Measurements from ENCODE around the gene MPRIP. TPM values are rescaled to one million over a fixed set of nuclear protein-coding genes. Genes with fewer than 3 reads are reported as not detected.

MPRIP gene
- total RNA-seq, 1 experiment from 2014 or later, result 140 TPM

DNA sequence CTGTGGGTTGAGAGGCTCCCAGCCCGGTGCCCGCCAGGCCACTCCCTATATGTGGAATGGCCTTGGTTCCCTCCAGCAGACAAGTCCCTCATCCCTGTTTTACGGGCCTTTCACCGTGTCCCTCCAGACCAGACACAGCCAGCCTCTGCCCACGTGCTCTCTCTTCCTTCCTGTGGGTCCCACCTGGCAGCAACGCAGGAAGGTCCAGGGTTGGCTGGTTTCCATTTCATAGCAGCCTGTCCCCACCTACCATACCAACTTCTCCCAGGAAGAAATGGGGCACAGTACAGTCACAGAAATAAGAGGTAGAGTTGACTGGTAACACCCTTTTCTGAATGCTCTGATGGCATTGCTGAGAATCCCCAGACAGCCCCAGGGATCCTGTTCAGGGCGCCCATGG lies 128.9 kb downstream of the MPRIP start:
- Mint-ChIP-seq H3K36me3 (peaks cover 25% of the 10 kb centered on the region), H3K27ac (peak overlapping the region; percentile 33; the same call in 1 of the 2 replicates), H3K4me1 (peaks cover 10% of the 10 kb centered on the region; the same call in 1 of the 2 replicates), H3K27me3 (ENCODE audit: low read depth) (no peaks in the 10 kb centered on the region), H3K4me3 (no peak overlapping the region), H3K9me3 (no peaks in the 10 kb centered on the region)
- ChIA-PET POLR2A (interaction anchor here (0.6 kb wide), 1 partner anchor 66 kb away, joined by 4 read pairs; the partner anchor contains the start of gene FLCN), CTCF (interaction anchor here (3.4 kb wide), 1 partner anchor 30 kb away, joined by 18 read pairs; no protein-coding TSS in a partner anchor)
- ATAC-seq (no peak), DNase-seq (ENCODE audit: low spot score) (no peak)
- no peak for TF ChIP-seq ZBTB21 (CRISPR knock-in tag; IDR thresholded peaks at IDR 0.05; ENCODE audit: borderline replicate concordance)
- TF ChIP-seq, protein P1, sequence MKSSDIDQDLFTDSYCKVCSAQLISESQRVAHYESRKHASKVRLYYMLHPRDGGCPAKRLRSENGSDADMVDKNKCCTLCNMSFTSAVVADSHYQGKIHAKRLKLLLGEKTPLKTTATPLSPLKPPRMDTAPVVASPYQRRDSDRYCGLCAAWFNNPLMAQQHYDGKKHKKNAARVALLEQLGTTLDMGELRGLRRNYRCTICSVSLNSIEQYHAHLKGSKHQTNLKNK (CRISPR knock-in tag; IDR thresholded peaks at IDR 0.05), result no peak
- TF ChIP-seq, protein P2, sequence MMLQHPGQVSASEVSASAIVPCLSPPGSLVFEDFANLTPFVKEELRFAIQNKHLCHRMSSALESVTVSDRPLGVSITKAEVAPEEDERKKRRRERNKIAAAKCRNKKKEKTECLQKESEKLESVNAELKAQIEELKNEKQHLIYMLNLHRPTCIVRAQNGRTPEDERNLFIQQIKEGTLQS (CRISPR knock-in tag; conservative IDR thresholded peaks at IDR 0.05), result no peak
- TF ChIP-seq TCF7 (CRISPR knock-in tag; IDR thresholded peaks at IDR 0.05; ENCODE audit: low read depth), result no peak
- no peak for TF ChIP-seq RELA (CRISPR knock-in tag; IDR thresholded peaks at IDR 0.05; ENCODE audit: borderline replicate concordance)

DNA sequence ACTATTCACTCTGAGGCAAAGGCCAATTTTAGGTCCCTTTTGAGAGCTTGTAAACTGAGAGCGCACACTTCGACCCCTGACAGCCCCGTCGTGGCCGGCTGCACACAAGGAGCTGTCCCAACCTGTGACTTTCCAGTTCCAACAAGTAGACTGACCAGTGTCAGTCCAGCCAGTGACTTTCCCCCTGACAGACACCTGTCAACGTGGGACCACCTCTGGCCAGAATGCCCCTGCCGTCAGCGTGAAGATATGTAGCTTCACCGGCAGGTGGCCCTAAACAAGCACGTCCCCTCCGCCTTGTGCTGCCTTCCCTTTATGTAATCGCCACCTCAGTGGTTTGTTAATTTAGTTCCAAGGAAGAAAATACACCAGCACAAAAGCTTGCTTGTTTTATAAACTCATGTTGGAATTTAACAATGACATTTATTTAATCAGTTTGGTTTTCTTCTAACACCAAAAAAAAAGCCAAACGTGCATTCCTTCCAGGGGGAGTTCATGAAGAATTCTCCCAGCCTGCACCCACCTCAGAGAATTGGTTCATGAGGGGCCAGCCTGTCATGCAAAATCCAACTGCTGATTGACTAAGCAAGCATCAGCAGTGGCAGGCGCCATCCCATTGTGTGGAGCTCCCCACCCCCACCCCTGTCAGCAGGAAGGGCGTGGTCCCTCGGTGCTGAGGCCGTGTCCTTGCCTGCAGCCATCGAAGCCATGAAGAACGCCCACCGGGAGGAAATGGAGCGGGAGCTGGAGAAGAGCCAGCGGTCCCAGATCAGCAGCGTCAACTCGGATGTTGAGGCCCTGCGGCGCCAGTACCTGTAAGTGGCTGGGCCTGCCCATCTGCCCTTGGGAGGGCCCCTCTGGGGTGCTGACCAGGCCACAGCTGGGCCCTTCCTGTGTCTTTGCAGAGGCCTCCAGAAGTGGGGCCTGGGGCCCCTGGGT lies 130.0 kb downstream of the MPRIP start:
- Mint-ChIP-seq H3K36me3 (peaks cover 29% of the 10 kb centered on the region), H3K27me3 (ENCODE audit: low read depth) (no peaks in the 10 kb centered on the region), H3K9me3 (no peaks in the 10 kb centered on the region), H3K4me3 (no peak overlapping the region), H3K4me1 (peaks cover 10% of the 10 kb centered on the region; the same call in 1 of the 2 replicates), H3K27ac (no peak overlapping the region)
- DNase-seq (ENCODE audit: low spot score) (peak; percentile 29), ATAC-seq (peak; percentile 35)
- POLR2A ChIA-PET, result interaction anchor here (0.6 kb wide), 1 partner anchor 65 kb away, joined by 4 read pairs; the partner anchor contains the start of gene FLCN
- CTCF ChIA-PET, result interaction anchor here (0.7 to 3.4 kb wide), 4 partner anchors 9 to 181 kb away, joined by 3 to 18 read pairs (median 4); no protein-coding TSS in a partner anchor
- TF ChIP-seq, protein P3, sequence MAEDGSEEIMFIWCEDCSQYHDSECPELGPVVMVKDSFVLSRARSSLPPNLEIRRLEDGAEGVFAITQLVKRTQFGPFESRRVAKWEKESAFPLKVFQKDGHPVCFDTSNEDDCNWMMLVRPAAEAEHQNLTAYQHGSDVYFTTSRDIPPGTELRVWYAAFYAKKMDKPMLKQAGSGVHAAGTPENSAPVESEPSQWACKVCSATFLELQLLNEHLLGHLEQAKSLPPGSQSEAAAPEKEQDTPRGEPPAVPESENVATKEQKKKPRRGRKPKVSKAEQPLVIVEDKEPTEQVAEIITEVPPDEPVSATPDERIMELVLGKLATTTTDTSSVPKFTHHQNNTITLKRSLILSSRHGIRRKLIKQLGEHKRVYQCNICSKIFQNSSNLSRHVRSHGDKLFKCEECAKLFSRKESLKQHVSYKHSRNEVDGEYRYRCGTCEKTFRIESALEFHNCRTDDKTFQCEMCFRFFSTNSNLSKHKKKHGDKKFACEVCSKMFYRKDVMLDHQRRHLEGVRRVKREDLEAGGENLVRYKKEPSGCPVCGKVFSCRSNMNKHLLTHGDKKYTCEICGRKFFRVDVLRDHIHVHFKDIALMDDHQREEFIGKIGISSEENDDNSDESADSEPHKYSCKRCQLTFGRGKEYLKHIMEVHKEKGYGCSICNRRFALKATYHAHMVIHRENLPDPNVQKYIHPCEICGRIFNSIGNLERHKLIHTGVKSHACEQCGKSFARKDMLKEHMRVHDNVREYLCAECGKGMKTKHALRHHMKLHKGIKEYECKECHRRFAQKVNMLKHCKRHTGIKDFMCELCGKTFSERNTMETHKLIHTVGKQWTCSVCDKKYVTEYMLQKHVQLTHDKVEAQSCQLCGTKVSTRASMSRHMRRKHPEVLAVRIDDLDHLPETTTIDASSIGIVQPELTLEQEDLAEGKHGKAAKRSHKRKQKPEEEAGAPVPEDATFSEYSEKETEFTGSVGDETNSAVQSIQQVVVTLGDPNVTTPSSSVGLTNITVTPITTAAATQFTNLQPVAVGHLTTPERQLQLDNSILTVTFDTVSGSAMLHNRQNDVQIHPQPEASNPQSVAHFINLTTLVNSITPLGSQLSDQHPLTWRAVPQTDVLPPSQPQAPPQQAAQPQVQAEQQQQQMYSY (CRISPR knock-in tag; IDR thresholded peaks at IDR 0.05), result no peak
- TF ChIP-seq, protein P4, sequence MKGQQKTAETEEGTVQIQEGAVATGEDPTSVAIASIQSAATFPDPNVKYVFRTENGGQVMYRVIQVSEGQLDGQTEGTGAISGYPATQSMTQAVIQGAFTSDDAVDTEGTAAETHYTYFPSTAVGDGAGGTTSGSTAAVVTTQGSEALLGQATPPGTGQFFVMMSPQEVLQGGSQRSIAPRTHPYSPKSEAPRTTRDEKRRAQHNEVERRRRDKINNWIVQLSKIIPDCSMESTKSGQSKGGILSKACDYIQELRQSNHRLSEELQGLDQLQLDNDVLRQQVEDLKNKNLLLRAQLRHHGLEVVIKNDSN (CRISPR knock-in tag; IDR thresholded peaks at IDR 0.05), result no peak
- TF ChIP-seq FOXJ3 (CRISPR knock-in tag; IDR thresholded peaks at IDR 0.05; ENCODE audit: borderline replicate concordance), result no peak
- TF ChIP-seq, protein P5, sequence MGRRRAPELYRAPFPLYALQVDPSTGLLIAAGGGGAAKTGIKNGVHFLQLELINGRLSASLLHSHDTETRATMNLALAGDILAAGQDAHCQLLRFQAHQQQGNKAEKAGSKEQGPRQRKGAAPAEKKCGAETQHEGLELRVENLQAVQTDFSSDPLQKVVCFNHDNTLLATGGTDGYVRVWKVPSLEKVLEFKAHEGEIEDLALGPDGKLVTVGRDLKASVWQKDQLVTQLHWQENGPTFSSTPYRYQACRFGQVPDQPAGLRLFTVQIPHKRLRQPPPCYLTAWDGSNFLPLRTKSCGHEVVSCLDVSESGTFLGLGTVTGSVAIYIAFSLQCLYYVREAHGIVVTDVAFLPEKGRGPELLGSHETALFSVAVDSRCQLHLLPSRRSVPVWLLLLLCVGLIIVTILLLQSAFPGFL (CRISPR knock-in tag; IDR thresholded peaks at IDR 0.05; ENCODE audit: borderline replicate concordance), result no peak
- TF ChIP-seq, protein P6, sequence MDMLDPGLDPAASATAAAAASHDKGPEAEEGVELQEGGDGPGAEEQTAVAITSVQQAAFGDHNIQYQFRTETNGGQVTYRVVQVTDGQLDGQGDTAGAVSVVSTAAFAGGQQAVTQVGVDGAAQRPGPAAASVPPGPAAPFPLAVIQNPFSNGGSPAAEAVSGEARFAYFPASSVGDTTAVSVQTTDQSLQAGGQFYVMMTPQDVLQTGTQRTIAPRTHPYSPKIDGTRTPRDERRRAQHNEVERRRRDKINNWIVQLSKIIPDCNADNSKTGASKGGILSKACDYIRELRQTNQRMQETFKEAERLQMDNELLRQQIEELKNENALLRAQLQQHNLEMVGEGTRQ (CRISPR knock-in tag; IDR thresholded peaks at IDR 0.05), result no peak
- TF ChIP-seq, protein P7, sequence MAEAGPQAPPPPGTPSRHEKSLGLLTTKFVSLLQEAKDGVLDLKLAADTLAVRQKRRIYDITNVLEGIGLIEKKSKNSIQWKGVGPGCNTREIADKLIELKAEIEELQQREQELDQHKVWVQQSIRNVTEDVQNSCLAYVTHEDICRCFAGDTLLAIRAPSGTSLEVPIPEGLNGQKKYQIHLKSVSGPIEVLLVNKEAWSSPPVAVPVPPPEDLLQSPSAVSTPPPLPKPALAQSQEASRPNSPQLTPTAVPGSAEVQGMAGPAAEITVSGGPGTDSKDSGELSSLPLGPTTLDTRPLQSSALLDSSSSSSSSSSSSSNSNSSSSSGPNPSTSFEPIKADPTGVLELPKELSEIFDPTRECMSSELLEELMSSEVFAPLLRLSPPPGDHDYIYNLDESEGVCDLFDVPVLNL (CRISPR knock-in tag; IDR thresholded peaks at IDR 0.05; ENCODE audit: borderline replicate concordance, low read depth), result no peak
- TF ChIP-seq, protein P8, sequence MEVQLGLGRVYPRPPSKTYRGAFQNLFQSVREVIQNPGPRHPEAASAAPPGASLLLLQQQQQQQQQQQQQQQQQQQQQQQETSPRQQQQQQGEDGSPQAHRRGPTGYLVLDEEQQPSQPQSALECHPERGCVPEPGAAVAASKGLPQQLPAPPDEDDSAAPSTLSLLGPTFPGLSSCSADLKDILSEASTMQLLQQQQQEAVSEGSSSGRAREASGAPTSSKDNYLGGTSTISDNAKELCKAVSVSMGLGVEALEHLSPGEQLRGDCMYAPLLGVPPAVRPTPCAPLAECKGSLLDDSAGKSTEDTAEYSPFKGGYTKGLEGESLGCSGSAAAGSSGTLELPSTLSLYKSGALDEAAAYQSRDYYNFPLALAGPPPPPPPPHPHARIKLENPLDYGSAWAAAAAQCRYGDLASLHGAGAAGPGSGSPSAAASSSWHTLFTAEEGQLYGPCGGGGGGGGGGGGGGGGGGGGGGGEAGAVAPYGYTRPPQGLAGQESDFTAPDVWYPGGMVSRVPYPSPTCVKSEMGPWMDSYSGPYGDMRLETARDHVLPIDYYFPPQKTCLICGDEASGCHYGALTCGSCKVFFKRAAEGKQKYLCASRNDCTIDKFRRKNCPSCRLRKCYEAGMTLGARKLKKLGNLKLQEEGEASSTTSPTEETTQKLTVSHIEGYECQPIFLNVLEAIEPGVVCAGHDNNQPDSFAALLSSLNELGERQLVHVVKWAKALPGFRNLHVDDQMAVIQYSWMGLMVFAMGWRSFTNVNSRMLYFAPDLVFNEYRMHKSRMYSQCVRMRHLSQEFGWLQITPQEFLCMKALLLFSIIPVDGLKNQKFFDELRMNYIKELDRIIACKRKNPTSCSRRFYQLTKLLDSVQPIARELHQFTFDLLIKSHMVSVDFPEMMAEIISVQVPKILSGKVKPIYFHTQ (CRISPR knock-in tag; IDR thresholded peaks at IDR 0.05), result no peak
